ENCODE data around the gene CAMK2A.

DNA sequence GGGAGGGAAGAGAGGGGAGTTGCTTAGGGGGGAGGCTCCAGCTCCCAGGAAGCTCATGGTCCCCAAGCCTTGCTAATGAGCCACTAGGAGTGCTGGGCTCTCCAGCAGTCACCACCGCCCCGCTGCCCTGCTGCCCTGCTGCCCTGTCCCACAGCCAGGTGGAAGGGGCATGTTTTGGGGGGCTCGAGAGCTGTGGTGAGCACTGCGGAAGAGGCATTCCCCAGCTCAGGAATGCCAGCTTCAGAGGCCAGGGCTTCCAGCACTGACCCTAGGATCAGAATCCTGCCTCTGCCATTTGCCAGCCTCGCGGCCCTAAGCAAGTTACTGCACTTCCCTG is 82.8 kb downstream of the CAMK2A start:
- TF ChIP-seq, protein P1, sequence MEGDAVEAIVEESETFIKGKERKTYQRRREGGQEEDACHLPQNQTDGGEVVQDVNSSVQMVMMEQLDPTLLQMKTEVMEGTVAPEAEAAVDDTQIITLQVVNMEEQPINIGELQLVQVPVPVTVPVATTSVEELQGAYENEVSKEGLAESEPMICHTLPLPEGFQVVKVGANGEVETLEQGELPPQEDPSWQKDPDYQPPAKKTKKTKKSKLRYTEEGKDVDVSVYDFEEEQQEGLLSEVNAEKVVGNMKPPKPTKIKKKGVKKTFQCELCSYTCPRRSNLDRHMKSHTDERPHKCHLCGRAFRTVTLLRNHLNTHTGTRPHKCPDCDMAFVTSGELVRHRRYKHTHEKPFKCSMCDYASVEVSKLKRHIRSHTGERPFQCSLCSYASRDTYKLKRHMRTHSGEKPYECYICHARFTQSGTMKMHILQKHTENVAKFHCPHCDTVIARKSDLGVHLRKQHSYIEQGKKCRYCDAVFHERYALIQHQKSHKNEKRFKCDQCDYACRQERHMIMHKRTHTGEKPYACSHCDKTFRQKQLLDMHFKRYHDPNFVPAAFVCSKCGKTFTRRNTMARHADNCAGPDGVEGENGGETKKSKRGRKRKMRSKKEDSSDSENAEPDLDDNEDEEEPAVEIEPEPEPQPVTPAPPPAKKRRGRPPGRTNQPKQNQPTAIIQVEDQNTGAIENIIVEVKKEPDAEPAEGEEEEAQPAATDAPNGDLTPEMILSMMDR (IDR thresholded peaks at IDR 0.05; ENCODE audit: poor library complexity) = no peak
- TF ChIP-seq EZH2 (IDR thresholded peaks at IDR 0.05; ENCODE audit: borderline replicate concordance) (no peak), EZH2phosphoT487 (IDR thresholded peaks at IDR 0.05; ENCODE audit: low read depth, severe bottlenecking, unreplicated experiment) (no peak)
